Measurements from ENCODE around the gene TFAP2E. TPM values are rescaled to one million over a fixed set of nuclear protein-coding genes. Genes with fewer than 3 reads are reported as not detected.
A peak's percentile ranks its signal among the peaks of the same experiment; 100 is the strongest.

The TFAP2E gene
- total and polyA plus RNA-seq, 2 donors from 2014 or later, result 0.28 to 1.0 TPM

DNA sequence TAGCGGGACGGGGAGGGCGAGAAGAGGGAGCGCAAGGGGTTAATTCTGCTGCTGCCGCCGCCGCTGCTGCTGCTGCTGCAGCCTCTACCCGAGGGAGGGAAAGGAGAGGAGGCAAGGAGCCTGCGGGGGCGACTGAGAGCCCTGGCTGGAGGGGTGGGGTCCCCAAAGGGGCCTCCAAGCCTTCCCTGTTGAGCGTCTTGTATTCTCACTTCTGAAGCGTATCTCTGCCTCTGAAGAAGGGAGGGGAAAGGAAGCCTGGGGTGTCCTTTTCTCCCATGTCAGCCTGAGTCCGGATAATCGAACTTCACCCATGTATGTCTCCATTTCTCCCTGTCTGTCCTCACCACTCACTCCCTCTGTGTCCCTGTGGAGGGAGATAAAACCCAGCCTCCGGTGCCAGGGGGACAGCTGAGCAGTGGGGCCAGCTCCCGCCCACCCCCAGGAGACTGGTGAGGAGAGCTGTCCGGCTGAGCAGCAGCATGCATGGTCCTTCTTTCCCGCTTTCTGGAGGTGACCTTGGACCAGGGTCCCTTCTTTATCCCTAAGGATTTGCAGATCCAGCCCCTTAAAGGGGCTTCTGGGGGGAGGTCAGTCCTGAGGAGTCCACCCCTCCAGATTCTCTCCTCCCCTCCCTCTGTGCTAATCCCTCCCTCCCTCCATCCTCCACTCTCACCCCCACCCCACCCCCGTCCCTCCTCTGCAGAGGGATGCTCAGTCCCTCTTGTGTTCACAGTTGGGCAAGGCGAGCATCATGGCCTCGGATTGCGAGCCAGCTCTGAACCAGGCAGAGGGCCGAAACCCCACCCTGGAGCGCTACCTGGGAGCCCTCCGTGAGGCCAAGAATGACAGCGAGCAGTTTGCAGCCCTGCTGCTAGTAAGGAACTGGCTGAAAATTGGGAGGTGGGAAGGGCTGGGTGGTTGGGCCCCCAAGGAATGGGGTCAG is 14.5 kb upstream of the TFAP2E start:
- Histone ChIP-seq H3K9me3 (ENCODE audit: control insufficient read depth in 2 of 3, insufficient read depth in 1 of 3, low read length in 3 of 3) (no peaks in the 10 kb centered on the region), H3K27ac (ENCODE audit: low read depth in 2 of 2, low read length in 2 of 2) (no peak overlapping the region), H3K9ac (ENCODE audit: low read length in 3 of 3) (peak overlapping the region in 1 of 3 donors; percentile 84), H3K4me1 (ENCODE audit: control insufficient read depth in 2 of 3, insufficient read depth in 2 of 3, low read depth in 1 of 3, low read length in 3 of 3) (peaks cover 0 to 19% (median 18%) of the 10 kb centered on the region in 3 donors), H3K27me3 (ENCODE audit: control insufficient read depth, insufficient read depth, low read length) (no peaks in the 10 kb centered on the region), H3K4me3 (ENCODE audit: low read length in 3 of 3) (peak overlapping the region; percentile 64 to 92 (median 90)), H3K36me3 (ENCODE audit: control insufficient read depth in 2 of 3, insufficient read depth in 3 of 3, low read length in 3 of 3) (peaks cover 0 to 8% (median 0%) of the 10 kb centered on the region in 3 donors)
- peak in 4 of 5 donors; percentile 45 to 71 (median 56) for DNase-seq
- FAIRE-seq, result no peak
- TF ChIP-seq, protein P1, sequence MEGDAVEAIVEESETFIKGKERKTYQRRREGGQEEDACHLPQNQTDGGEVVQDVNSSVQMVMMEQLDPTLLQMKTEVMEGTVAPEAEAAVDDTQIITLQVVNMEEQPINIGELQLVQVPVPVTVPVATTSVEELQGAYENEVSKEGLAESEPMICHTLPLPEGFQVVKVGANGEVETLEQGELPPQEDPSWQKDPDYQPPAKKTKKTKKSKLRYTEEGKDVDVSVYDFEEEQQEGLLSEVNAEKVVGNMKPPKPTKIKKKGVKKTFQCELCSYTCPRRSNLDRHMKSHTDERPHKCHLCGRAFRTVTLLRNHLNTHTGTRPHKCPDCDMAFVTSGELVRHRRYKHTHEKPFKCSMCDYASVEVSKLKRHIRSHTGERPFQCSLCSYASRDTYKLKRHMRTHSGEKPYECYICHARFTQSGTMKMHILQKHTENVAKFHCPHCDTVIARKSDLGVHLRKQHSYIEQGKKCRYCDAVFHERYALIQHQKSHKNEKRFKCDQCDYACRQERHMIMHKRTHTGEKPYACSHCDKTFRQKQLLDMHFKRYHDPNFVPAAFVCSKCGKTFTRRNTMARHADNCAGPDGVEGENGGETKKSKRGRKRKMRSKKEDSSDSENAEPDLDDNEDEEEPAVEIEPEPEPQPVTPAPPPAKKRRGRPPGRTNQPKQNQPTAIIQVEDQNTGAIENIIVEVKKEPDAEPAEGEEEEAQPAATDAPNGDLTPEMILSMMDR (IDR thresholded peaks at IDR 0.05; ENCODE audit: borderline replicate concordance, extremely low read depth, insufficient read depth), result no peak
- intact Hi-C loops (cut with DNase I), result no loop called here

DNA sequence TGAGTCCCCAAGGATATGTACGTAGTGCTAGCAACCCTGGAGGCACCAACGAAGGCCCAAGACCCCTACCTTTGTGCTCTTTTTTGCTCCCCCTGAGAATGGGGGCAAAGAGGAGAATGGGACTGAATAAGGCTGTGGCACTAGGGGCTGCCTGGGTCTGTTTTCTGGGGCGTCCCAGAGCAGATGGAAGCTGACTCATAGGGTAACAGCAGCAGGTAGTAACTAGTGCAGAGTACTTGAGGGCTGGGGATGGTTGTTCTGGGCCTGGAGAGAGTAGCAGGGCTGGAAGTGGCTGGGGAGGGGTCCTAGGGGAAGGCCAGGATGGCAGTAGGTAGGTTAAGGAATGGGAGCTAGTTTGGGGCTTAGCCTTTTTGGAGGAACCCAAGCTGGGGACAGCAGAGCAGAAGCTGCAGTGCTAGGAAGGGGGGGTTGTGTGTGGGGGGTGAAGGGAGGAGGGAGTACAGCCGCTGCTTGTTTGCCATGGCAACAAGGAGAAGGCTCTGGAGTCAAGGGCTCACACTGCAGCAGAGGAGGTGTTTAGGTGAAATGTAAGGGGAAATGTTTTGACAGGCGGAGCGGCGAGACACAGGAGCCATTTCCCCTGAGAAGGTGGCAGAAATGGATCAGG is 13.7 kb upstream of the TFAP2E start:
- no peak overlapping the region for H3K9ac ChIP-seq (ENCODE audit: low read length in 3 of 3)
- no peak overlapping the region for H3K27ac ChIP-seq (ENCODE audit: low read depth in 2 of 2, low read length in 2 of 2)
- no peaks in the 10 kb centered on the region for H3K9me3 ChIP-seq (ENCODE audit: control insufficient read depth in 2 of 3, insufficient read depth in 1 of 3, low read length in 3 of 3)
- H3K36me3 ChIP-seq (ENCODE audit: control insufficient read depth in 2 of 3, insufficient read depth in 3 of 3, low read length in 3 of 3), result peaks cover 0 to 9% (median 0%) of the 10 kb centered on the region in 3 donors
- no peak for FAIRE-seq
- TF ChIP-seq, protein P1 (IDR thresholded peaks at IDR 0.05; ENCODE audit: borderline replicate concordance, extremely low read depth, insufficient read depth), result no peak
- peaks cover 0 to 18% (median 15%) of the 10 kb centered on the region in 3 donors for H3K4me1 ChIP-seq (ENCODE audit: control insufficient read depth in 2 of 3, insufficient read depth in 2 of 3, low read depth in 1 of 3, low read length in 3 of 3)
- H3K4me3 ChIP-seq (ENCODE audit: low read length in 3 of 3), result no peak overlapping the region
- intact Hi-C loops (cut with DNase I), result no loop called here
- H3K27me3 ChIP-seq (ENCODE audit: control insufficient read depth, insufficient read depth, low read length), result no peaks in the 10 kb centered on the region
- peak in 1 of 5 donors; percentile 32 for DNase-seq

GRCh38 chr1:35560256-35561225 is 12.6 kb upstream of the TFAP2E start:
- H3K9ac ChIP-seq (ENCODE audit: low read length in 3 of 3), result no peak overlapping the region
- intact Hi-C loops (cut with DNase I), result loop anchor here (5.0 kb wide), 1 partner anchor 108 kb away; no protein-coding TSS in a partner anchor

More at GRCh38 chr1:35560256-35561225, 12.6 kb upstream of the TFAP2E start:
- DNase-seq, result peak in 1 of 5 donors; percentile 80
- peaks cover 0 to 16% (median 5%) of the 10 kb centered on the region in 3 donors for H3K4me1 ChIP-seq (ENCODE audit: control insufficient read depth in 2 of 3, insufficient read depth in 2 of 3, low read depth in 1 of 3, low read length in 3 of 3)
- H3K36me3 ChIP-seq (ENCODE audit: control insufficient read depth in 2 of 3, insufficient read depth in 3 of 3, low read length in 3 of 3), result peaks cover 0 to 9% (median 0%) of the 10 kb centered on the region in 3 donors
- FAIRE-seq, result no peak
- no peak overlapping the region for H3K27ac ChIP-seq (ENCODE audit: low read depth in 2 of 2, low read length in 2 of 2)
- no peaks in the 10 kb centered on the region for H3K9me3 ChIP-seq (ENCODE audit: control insufficient read depth in 2 of 3, insufficient read depth in 1 of 3, low read length in 3 of 3)
- TF ChIP-seq, protein P1 (IDR thresholded peaks at IDR 0.05; ENCODE audit: borderline replicate concordance, extremely low read depth, insufficient read depth), result no peak
- H3K4me3 ChIP-seq (ENCODE audit: low read length in 3 of 3), result no peak overlapping the region
- no peaks in the 10 kb centered on the region for H3K27me3 ChIP-seq (ENCODE audit: control insufficient read depth, insufficient read depth, low read length)

Measured in kidney (tissue), 14 donors.